ENCODE data around the gene ROBO2.

Gene ROBO2

GRCh38 chr3:77207753-77208152 is 167.9 kb downstream of the ROBO2 start:
- no peaks in the 10 kb centered on the region for H3K36me3 ChIP-seq (ENCODE audit: insufficient read depth, low read length)
- H3K9ac ChIP-seq (ENCODE audit: low read length): no peak overlapping the region
- TF ChIP-seq, protein P1, sequence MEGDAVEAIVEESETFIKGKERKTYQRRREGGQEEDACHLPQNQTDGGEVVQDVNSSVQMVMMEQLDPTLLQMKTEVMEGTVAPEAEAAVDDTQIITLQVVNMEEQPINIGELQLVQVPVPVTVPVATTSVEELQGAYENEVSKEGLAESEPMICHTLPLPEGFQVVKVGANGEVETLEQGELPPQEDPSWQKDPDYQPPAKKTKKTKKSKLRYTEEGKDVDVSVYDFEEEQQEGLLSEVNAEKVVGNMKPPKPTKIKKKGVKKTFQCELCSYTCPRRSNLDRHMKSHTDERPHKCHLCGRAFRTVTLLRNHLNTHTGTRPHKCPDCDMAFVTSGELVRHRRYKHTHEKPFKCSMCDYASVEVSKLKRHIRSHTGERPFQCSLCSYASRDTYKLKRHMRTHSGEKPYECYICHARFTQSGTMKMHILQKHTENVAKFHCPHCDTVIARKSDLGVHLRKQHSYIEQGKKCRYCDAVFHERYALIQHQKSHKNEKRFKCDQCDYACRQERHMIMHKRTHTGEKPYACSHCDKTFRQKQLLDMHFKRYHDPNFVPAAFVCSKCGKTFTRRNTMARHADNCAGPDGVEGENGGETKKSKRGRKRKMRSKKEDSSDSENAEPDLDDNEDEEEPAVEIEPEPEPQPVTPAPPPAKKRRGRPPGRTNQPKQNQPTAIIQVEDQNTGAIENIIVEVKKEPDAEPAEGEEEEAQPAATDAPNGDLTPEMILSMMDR (IDR thresholded peaks at IDR 0.05; ENCODE audit: low read length): no peak
- no peak for TF ChIP-seq EZH2 (IDR thresholded peaks at IDR 0.05; ENCODE audit: borderline replicate concordance, low read length)
- H3K9me2 ChIP-seq (ENCODE audit: low read depth, low read length): no peaks in the 10 kb centered on the region
- no peaks in the 10 kb centered on the region for H3K27me3 ChIP-seq (ENCODE audit: insufficient read depth, low read length)
- H3K27ac ChIP-seq (ENCODE audit: low read depth, low read length, poor library complexity, severe bottlenecking): peak overlapping the region; percentile 16
- H3F3A ChIP-seq (ENCODE audit: insufficient read depth, low read length): no peaks in the 10 kb centered on the region
- H3K4me3 ChIP-seq (ENCODE audit: low read depth, low read length, poor library complexity, severe bottlenecking): no peak overlapping the region
- H4K20me1 ChIP-seq (ENCODE audit: insufficient read depth, low read length): no peaks in the 10 kb centered on the region
- no peaks in the 10 kb centered on the region for H3K9me3 ChIP-seq (ENCODE audit: low read length)
- no peak overlapping the region for H3K4me2 ChIP-seq (ENCODE audit: low read length)
- no peak overlapping the region; the same call in 1 of the 2 replicates for H2AFZ ChIP-seq (ENCODE audit: low read length)
- peaks cover 44% of the 10 kb centered on the region for H3K4me1 ChIP-seq (ENCODE audit: insufficient read depth, low read length, severe bottlenecking)
- no peaks in the 10 kb centered on the region for H3K79me2 ChIP-seq (ENCODE audit: insufficient read depth, low read length)

GRCh38 chr3:77222701-77223100 is 182.8 kb downstream of the ROBO2 start:
- TF ChIP-seq, protein P1 (IDR thresholded peaks at IDR 0.05; ENCODE audit: low read length): no peak
- Histone ChIP-seq H4K20me1 (ENCODE audit: insufficient read depth, low read length) (no peaks in the 10 kb centered on the region), H2AFZ (ENCODE audit: low read length) (peak overlapping the region; percentile 37; the same call in 1 of the 2 replicates), H3K4me2 (ENCODE audit: low read length) (peak overlapping the region; percentile 41), H3K9ac (ENCODE audit: low read length) (peak overlapping the region; percentile 43), H3K4me3 (ENCODE audit: low read depth, low read length, poor library complexity, severe bottlenecking) (peak overlapping the region; percentile 3), H3K9me2 (ENCODE audit: low read depth, low read length) (no peaks in the 10 kb centered on the region), H3K36me3 (ENCODE audit: insufficient read depth, low read length) (no peaks in the 10 kb centered on the region; the same call in 1 of the 2 replicates), H3K27me3 (ENCODE audit: insufficient read depth, low read length) (no peaks in the 10 kb centered on the region), H3K27ac (ENCODE audit: low read depth, low read length, poor library complexity, severe bottlenecking) (peak overlapping the region; percentile 74), H3K4me1 (ENCODE audit: insufficient read depth, low read length, severe bottlenecking) (peaks cover 73% of the 10 kb centered on the region), H3F3A (ENCODE audit: insufficient read depth, low read length) (0 out of 2 replicates have a peak, but pooled peaks cover 3% of the 10 kb centered on the region), H3K79me2 (ENCODE audit: insufficient read depth, low read length) (no peaks in the 10 kb centered on the region), H3K9me3 (ENCODE audit: low read length) (peaks cover 4% of the 10 kb centered on the region; the same call in 1 of the 2 replicates)

DNA sequence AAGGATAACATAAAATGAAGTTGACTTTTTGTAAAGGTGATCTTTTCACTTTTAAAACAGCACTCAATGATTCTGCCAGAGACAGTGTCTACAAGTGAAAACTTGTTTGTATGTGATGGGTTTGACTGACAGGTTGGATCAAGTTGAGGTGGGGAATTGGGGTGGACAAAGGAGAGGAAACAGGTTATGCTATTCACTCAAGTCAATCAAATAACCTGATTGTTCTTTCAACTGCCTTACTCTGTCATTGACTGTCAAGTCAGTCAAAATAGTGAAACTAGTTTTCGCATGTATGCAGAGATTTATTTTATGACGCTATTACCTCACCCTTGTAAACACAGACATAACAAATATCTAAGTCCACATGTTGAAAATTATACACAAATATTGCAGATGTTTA is 187.7 kb downstream of the ROBO2 start:
- H2AFZ ChIP-seq (ENCODE audit: low read length): no peak overlapping the region
- H3K9ac ChIP-seq (ENCODE audit: low read length): peak overlapping the region; percentile 57
- H3K4me2 ChIP-seq (ENCODE audit: low read length): peak overlapping the region; percentile 25; the same call in 1 of the 2 replicates
- H3F3A ChIP-seq (ENCODE audit: insufficient read depth, low read length): no peaks in the 10 kb centered on the region
- no peak overlapping the region for H3K4me3 ChIP-seq (ENCODE audit: low read depth, low read length, poor library complexity, severe bottlenecking)
- H4K20me1 ChIP-seq (ENCODE audit: insufficient read depth, low read length): no peaks in the 10 kb centered on the region
- no peaks in the 10 kb centered on the region for H3K36me3 ChIP-seq (ENCODE audit: insufficient read depth, low read length)
- peaks cover 69% of the 10 kb centered on the region for H3K4me1 ChIP-seq (ENCODE audit: insufficient read depth, low read length, severe bottlenecking)
- 0 out of 2 replicates have a peak, but pooled peaks cover 4% of the 10 kb centered on the region for H3K9me3 ChIP-seq (ENCODE audit: low read length)
- no peaks in the 10 kb centered on the region for H3K9me2 ChIP-seq (ENCODE audit: low read depth, low read length)
- H3K27ac ChIP-seq (ENCODE audit: low read depth, low read length, poor library complexity, severe bottlenecking): peak overlapping the region; percentile 91
- TF ChIP-seq, protein P1 (IDR thresholded peaks at IDR 0.05; ENCODE audit: low read length): no peak
- TF ChIP-seq EZH2 (IDR thresholded peaks at IDR 0.05; ENCODE audit: borderline replicate concordance, low read length): no peak
- H3K79me2 ChIP-seq (ENCODE audit: insufficient read depth, low read length): no peaks in the 10 kb centered on the region
- H3K27me3 ChIP-seq (ENCODE audit: insufficient read depth, low read length): no peaks in the 10 kb centered on the region
